Breast epithelium (tissue), 3 donors: ENCODE measurements around the gene VPS13D.

ENCODE experiments used
- POLR2A ChIP-seq: fragments of 450-650 bp; IDR thresholded peaks from one replicate; pipeline ENCODE4 v1.6.1; 2016; ENCODE audit warnings: antibody characterized with exemption, mild to moderate bottlenecking, moderate library complexity
- POLR2AphosphoS5 ChIP-seq, 3 donors: sonication (generic); formaldehyde crosslinking; IDR thresholded peaks; one replicate each; pipeline ENCODE4 v1.6.1; 2017; ENCODE audit warnings: antibody characterized with exemption in 3 of 3
- TF ChIP-seq, protein P1 (sequence below), 3 donors: fragments of 450-650 bp; IDR thresholded peaks; one replicate each; pipeline ENCODE4 v1.5.1; 2016 to 2017; ENCODE audit warnings: antibody characterized with exemption in 3 of 3, mild to moderate bottlenecking in 3 of 3, moderate library complexity in 3 of 3

DNA sequence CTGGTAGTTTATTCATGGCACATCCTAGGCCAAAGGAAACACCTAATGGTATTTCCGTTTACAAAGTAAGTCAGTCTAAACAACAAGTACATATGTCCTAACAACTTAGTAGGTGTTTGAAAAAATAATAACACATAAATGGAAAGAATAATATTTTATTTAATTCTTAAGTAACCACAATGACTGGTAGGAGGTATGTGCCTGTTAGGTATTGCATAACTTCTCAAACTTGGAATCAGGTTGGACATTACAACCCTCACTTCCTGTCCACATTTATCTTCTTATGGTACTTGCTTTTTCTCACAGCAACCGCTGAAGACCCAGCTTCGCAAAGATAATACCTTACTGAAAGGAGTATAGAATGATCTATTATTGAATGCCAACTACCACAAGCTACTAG is 64.2 kb downstream of the VPS13D start:
- TF ChIP-seq, protein P1, sequence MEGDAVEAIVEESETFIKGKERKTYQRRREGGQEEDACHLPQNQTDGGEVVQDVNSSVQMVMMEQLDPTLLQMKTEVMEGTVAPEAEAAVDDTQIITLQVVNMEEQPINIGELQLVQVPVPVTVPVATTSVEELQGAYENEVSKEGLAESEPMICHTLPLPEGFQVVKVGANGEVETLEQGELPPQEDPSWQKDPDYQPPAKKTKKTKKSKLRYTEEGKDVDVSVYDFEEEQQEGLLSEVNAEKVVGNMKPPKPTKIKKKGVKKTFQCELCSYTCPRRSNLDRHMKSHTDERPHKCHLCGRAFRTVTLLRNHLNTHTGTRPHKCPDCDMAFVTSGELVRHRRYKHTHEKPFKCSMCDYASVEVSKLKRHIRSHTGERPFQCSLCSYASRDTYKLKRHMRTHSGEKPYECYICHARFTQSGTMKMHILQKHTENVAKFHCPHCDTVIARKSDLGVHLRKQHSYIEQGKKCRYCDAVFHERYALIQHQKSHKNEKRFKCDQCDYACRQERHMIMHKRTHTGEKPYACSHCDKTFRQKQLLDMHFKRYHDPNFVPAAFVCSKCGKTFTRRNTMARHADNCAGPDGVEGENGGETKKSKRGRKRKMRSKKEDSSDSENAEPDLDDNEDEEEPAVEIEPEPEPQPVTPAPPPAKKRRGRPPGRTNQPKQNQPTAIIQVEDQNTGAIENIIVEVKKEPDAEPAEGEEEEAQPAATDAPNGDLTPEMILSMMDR (IDR thresholded peaks at IDR 0.05) = no peak
- TF ChIP-seq POLR2AphosphoS5 (IDR thresholded peaks at IDR 0.05) (no peak), POLR2A (no peak)
